Non-pigmented ciliary epithelial cell (primary cell): ENCODE results near the gene ESRRA.

Experiments
- DNase-seq: peaks from one replicate; pipeline ENCODE4 v3.0.0-alpha.2; 2010; ENCODE audit warnings: low read depth

The ESRRA gene

DNA sequence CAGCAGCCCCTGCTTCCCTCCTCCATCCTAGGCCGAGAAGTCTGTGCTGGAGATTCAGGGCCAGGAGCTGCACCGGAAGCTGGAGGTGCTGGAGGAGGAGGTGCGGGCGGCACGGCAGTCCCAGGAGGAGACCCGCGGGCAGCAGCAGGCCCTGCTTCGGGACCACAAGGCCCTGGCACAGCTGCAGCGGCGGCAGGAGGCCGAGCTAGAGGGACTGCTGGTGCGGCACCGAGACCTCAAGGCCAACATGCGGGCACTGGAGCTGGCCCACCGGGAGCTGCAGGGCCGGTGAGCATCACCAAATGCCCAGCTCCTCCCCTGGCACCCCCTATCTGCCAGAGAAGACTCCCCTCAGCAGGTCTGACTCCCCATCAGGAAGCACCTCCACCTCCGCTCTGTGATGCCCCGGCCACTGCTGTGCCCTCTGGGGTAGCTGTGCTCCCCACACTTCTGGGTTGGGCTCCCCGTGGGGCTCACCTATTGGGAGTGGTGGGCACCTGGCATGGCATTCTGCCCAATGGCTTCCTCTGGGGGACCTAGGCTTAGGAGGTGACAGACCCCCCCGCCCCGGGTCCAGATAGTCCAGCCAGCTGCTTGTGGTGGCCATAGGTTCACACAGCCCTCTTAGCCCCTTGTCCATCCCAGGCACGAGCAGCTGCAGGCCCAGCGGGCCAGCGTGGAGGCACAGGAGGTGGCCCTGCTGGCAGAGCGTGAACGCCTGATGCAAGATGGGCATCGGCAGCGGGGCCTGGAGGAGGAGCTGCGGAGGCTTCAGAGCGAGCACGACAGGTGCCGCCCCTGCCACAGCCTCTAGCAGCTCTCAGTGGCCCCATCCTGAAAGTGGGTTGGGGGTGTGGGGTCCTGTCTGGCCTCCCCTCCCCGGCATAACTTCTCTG lies 47.0 kb downstream of the ESRRA start:
- DNase-seq: no peak

GRCh38 chr11:64352995-64353714 lies 47.8 kb downstream of the ESRRA start:
- no peak for DNase-seq

- no peak for DNase-seq
These were observed 48.6 kb downstream of the ESRRA start for GRCh38 chr11:64353715-64354506.

DNA sequence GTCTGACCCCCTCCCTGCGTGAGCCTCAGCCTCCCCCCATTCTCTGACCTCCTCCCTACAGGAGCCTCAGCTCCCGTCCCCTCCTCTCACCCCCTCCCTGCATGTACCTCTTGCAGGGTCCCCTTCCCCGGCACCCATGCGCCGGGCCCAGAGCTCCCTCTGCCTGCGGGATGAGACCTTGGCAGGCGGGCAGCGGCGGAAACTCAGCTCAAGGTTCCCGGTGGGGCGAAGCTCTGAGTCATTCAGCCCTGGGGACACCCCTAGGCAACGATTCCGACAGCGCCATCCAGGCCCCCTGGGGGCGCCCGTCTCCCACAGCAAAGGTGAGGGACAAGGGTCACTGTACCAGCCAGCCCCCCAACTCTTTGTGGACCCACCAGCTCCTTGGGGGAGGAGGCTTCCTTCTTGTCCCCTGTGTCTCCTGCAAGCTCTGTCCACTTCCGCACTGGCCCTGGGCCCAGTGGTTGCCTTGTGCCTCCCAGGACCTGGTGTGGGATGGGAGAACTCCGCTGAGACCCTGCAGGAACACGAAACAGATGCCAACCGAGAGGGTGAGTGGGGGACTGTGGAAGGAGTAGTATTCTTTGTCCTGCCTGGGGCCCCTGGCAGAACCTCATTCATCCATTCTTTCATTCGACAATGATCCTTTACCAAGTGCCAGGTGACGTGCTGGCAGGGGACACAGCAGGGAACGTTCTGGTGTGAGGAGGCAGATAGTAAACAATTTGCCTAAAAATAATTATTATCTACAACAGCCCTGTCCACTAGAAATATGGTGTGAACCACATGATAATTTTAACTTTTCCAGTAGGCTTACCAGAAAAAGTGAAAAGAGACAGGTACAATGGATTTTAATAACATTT lies 50.0 kb downstream of the ESRRA start:
- no peak for DNase-seq

- no peak for DNase-seq
These were observed 51.4 kb downstream of the ESRRA start for GRCh38 chr11:64356498-64357411.

DNA sequence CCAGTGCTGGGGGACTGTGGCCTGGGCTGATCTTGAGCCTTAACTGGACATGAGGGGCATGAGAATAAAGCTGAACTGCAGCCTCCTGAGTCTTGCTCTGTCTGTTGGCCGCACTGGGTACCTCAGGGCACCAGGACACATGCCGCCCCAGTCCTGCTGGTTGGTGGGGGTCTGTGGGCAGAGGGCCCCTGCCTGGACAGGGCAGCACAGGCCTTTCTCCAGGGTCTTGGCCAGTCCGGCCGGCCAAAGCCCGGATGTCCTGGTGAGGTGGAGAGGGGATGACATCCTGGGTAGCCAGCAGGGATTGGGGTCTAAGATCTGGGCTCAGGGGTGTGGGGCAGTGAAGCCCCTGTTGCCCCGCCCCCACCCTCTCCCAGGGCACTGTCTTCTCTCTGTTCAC lies 52.1 kb downstream of the ESRRA start:
- DNase-seq: no peak

DNA sequence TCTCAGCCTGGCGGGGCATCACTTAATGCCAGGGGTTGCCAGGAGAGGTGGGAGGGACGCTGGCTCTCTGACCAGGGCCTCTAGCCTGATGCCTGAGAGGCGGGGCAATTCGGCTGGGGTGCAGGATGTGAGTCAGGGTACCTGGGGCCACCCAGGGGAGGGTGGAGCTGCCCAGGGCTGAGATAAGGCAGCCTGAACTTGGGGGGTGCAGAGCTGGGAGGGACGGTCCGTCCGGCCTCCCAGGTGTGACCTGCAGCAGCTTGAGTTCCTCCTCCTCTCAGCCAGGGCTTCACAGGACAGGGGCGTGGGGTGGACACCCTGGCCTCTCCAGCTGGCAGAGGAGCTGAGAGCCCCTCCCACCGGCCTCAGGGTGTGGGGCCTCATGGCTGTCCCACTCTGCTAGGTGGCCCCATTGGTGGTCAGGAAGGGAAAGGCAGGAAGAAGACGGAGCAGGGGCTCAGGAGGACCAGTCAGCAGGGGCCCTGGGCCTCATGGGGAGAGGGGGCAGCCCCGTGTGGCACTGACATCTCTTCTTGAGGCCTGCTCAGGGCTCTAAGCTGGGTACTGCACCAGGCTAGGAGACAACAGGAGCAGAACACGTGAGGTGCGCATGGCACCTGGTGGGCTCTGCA lies 52.7 kb downstream of the ESRRA start:
- DNase-seq: no peak

DNA sequence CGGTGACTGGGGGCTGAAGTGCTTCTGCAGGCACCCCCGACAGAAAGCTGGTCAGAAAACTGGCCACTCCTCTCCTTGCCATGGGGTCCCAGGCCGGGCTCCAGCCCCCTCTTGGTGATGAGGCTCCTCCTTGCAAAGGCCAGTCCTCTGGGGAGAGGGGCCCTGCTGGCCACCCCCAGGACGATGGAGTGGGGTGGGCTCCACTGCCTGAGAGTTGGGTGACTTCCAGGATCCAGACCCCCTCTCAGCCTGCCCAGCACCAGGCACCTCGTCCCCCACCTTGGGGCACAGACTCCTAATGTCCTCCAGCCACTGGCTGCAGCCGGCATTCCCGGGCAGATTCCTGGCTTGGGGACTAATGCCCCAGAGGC lies 53.2 kb downstream of the ESRRA start:
- no peak for DNase-seq

DNA sequence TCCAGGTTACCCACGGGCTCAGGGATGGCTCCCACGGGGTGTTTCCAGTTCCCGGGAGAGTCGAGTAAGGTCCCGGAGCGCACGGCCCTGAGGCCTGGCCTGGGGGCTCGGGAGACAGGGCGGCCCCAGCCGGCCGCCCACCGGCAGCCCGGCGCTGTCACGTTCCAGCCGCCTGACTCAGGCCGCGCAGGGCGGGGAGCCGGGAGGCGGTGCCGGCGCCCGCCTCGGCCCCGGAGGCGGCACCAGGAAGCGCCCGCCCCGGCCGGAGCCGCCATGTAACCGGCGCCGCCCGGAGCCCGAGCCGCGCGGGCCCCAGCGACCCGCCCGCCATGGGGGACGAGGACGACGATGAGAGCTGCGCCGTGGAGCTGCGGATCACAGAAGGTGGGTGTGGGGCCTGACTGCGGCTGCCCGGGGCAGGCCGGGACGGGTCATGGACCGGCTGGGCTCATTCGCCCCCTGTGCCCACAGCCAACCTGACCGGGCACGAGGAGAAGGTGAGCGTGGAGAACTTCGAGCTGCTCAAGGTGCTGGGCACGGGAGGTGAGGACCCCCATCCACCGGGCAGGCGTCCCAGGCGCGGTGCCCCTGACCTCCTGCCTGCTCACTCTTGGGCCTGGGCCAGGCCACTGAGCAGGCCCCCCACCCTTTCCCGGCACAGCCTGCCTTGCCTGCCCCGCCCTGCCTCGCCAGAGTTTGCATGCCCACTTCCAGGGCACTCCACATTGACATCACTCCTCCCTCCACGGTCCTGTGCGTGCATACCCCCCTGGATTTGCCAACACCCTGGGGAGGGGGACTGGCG lies 53.8 kb downstream of the ESRRA start, which contains the start of gene RPS6KA4:
Gene RPS6KA4, plus strand, starts transcription at position 256 of the 805 bp plus-strand sequence. Its CDS starts 74 bp downstream, at position 330.
- no peak for DNase-seq

GRCh38 chr11:64359712-64360445 lies 54.6 kb downstream of the ESRRA start:
- DNase-seq: no peak

GRCh38 chr11:64360448-64360921 lies 55.2 kb downstream of the ESRRA start:
- DNase-seq: no peak

DNA sequence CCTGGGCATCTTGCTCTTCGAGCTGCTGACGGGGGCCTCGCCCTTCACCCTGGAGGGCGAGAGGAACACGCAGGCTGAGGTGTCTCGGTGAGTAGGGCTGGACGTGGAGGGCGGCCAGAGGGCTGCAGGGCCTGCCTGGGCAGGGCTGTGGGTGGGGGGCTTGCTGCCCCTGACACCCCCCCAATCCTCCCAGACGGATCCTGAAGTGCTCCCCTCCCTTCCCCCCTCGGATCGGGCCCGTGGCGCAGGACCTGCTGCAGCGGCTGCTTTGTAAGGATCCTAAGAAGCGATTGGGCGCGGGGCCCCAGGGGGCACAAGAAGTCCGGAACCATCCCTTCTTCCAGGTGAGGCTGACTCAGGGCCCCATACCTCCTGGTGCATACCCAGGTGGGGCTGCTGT lies 56.3 kb downstream of the ESRRA start:
- no peak for DNase-seq

DNA sequence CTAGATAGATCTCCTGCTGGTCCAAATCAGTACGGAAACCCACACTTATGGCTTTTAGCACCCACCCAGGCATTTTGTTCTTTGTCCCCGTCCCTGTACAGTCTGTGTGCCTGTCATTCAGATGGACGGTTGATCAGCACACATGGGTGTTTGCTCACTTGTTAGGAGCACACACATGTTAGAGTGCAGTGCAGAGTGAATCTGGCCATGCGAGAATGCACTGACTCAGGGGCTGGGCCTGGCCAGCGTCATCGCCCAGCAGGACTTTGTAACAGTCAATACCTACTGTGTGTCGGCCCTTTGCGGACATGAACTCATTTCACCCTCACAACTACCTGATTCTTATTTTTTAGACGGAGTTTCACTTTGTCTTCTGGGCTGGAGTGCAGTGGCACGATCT lies 57.0 kb downstream of the ESRRA start:
- no peak for DNase-seq

DNA sequence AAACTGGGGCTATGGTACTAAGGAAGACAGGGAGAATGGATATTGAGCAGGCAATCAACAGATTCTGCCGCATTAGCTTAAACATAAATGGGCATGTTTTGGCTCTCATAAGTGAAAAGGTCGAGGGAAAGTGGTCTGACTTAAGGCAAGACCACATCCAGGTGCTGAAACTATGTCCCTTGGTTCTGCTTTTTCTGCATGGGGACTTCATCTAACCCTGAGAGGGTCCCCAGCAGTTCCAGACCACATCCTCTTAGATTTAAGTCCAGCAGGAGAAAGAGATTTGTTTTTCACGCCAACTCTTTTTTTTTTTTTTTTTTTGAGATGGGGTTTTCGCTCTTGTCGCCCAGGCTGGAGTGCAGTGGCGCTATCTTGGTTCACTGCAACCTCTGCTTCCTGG lies 59.1 kb downstream of the ESRRA start:
- DNase-seq: no peak

GRCh38 chr11:64364911-64365310 lies 59.6 kb downstream of the ESRRA start:
- DNase-seq: no peak
